Activated naive CD8-positive, alpha-beta T cell treated with anti-CD3 and anti-CD28 coated beads for 36 hours (primary cell): ENCODE measurements around the gene CC2D1A. TPM values are rescaled to one million over a fixed set of nuclear protein-coding genes. Genes with fewer than 3 reads are reported as not detected.
"Not testable (repeated sequence)": the region's sequence is repeated elsewhere in the genome, so short reads cannot be mapped to it uniquely, and the experiment has no call there.

Experiments used
- DNase-seq: peaks from one replicate; pipeline ENCODE4 v3.0.0; 2021
- H3K27ac Mint-ChIP-seq: one replicate; pipeline ENCODE4 v1.8.0; 2022; ENCODE audit warnings: mild to moderate bottlenecking, moderate library complexity, mixed read lengths
- H3K27me3 Mint-ChIP-seq: one replicate; pipeline ENCODE4 v1.8.0; 2022; ENCODE audit warnings: mild to moderate bottlenecking, mixed read lengths
- H3K36me3 Mint-ChIP-seq: one replicate; pipeline ENCODE4 v1.8.0; 2021; ENCODE audit warnings: mild to moderate bottlenecking, mixed read lengths
- H3K4me1 Mint-ChIP-seq: one replicate; pipeline ENCODE4 v1.8.0; 2021; ENCODE audit warnings: mixed read lengths
- H3K4me3 Mint-ChIP-seq: one replicate; pipeline ENCODE4 v1.8.0; 2022; ENCODE audit warnings: mild to moderate bottlenecking, moderate library complexity, mixed read lengths
- H3K9me3 Mint-ChIP-seq: one replicate; pipeline ENCODE4 v1.8.0; 2022; ENCODE audit warnings: mixed read lengths
- total RNA-seq, 2 experiments: library from RNA; stranded (reverse); gene quantifications; one replicate each; pipeline ENCODE4 v1.2.3, GENCODE V29; 2021

The CC2D1A gene
- total RNA-seq, 2 experiments from 2014 or later: 24.4 to 25.0 TPM

GRCh38 chr19:13909430-13909829 lies 3.4 kb downstream of the CC2D1A start:
- H3K4me1 Mint-ChIP-seq: peaks cover 10% of the 10 kb centered on the region
- peaks cover 3% of the 10 kb centered on the region for H3K9me3 Mint-ChIP-seq
- H3K27ac Mint-ChIP-seq: no peak overlapping the region
- no peak overlapping the region for H3K4me3 Mint-ChIP-seq
- peaks cover 12% of the 10 kb centered on the region for H3K36me3 Mint-ChIP-seq
- DNase-seq: no peak
- H3K27me3 Mint-ChIP-seq: no peaks in the 10 kb centered on the region

- Mint-ChIP-seq H3K4me1 (no peaks in the 10 kb centered on the region), H3K27ac (no peak overlapping the region), H3K27me3 (no peaks in the 10 kb centered on the region), H3K9me3 (no peaks in the 10 kb centered on the region), H3K4me3 (no peak overlapping the region), H3K36me3 (peaks cover 10% of the 10 kb centered on the region)
- no peak for DNase-seq
Measured at GRCh38 chr19:13913352-13913751, 7.4 kb downstream of the CC2D1A start.

- H3K4me3 Mint-ChIP-seq: no peak overlapping the region
- no peaks in the 10 kb centered on the region for H3K4me1 Mint-ChIP-seq
- no peaks in the 10 kb centered on the region for H3K27me3 Mint-ChIP-seq
- DNase-seq: no peak
- no peaks in the 10 kb centered on the region for H3K9me3 Mint-ChIP-seq
- H3K27ac Mint-ChIP-seq: no peak overlapping the region
- peaks cover 9% of the 10 kb centered on the region for H3K36me3 Mint-ChIP-seq
Measured at GRCh38 chr19:13914777-13915176, 8.8 kb downstream of the CC2D1A start.

- H3K4me1 Mint-ChIP-seq: no peaks in the 10 kb centered on the region
- no peaks in the 10 kb centered on the region for H3K9me3 Mint-ChIP-seq
- peaks cover 28% of the 10 kb centered on the region for H3K36me3 Mint-ChIP-seq
- H3K27ac Mint-ChIP-seq: no peak overlapping the region
- H3K27me3 Mint-ChIP-seq: no peaks in the 10 kb centered on the region
- DNase-seq: no peak
- H3K4me3 Mint-ChIP-seq: no peak overlapping the region
Measured at GRCh38 chr19:13917888-13918406, 11.9 kb downstream of the CC2D1A start.

- no peak for DNase-seq
- no peaks in the 10 kb centered on the region for H3K9me3 Mint-ChIP-seq
- no peaks in the 10 kb centered on the region for H3K4me1 Mint-ChIP-seq
- H3K36me3 Mint-ChIP-seq: peaks cover 32% of the 10 kb centered on the region
- H3K4me3 Mint-ChIP-seq: no peak overlapping the region
- no peak overlapping the region for H3K27ac Mint-ChIP-seq
- H3K27me3 Mint-ChIP-seq: no peaks in the 10 kb centered on the region
Measured at GRCh38 chr19:13918726-13919411, 12.9 kb downstream of the CC2D1A start.

GRCh38 chr19:13920524-13920923 lies 14.5 kb downstream of the CC2D1A start:
- H3K4me1 Mint-ChIP-seq: no peaks in the 10 kb centered on the region
- no peaks in the 10 kb centered on the region for H3K9me3 Mint-ChIP-seq
- no peaks in the 10 kb centered on the region for H3K27me3 Mint-ChIP-seq
- no peak overlapping the region for H3K27ac Mint-ChIP-seq
- no peak overlapping the region for H3K4me3 Mint-ChIP-seq
- no peak for DNase-seq
- H3K36me3 Mint-ChIP-seq: peaks cover 36% of the 10 kb centered on the region

GRCh38 chr19:13920940-13921747 lies 15.1 kb downstream of the CC2D1A start:
- no peaks in the 10 kb centered on the region for H3K27me3 Mint-ChIP-seq
- no peaks in the 10 kb centered on the region for H3K9me3 Mint-ChIP-seq
- H3K4me1 Mint-ChIP-seq: no peaks in the 10 kb centered on the region
- no peak overlapping the region for H3K4me3 Mint-ChIP-seq
- peak overlapping the region; percentile 19 for H3K27ac Mint-ChIP-seq
- peaks cover 36% of the 10 kb centered on the region for H3K36me3 Mint-ChIP-seq
- peak; percentile 37 for DNase-seq

- DNase-seq, H3K27me3 Mint-ChIP-seq, H3K4me1 Mint-ChIP-seq, H3K9me3 Mint-ChIP-seq, H3K4me3 Mint-ChIP-seq, H3K27ac Mint-ChIP-seq: not testable (repeated sequence)
- H3K36me3 Mint-ChIP-seq: peaks cover 41% of the 10 kb centered on the region
Measured at GRCh38 chr19:13922118-13922517, 16.1 kb downstream of the CC2D1A start.

GRCh38 chr19:13923194-13923987 lies 17.4 kb downstream of the CC2D1A start:
- Mint-ChIP-seq H3K36me3 (peaks cover 45% of the 10 kb centered on the region), H3K4me1 (no peaks in the 10 kb centered on the region), H3K27ac (no peak overlapping the region), H3K27me3 (no peaks in the 10 kb centered on the region), H3K9me3 (no peaks in the 10 kb centered on the region), H3K4me3 (no peak overlapping the region)
- DNase-seq: no peak

- DNase-seq: no peak
- Mint-ChIP-seq H3K36me3 (peaks cover 35% of the 10 kb centered on the region), H3K9me3 (no peaks in the 10 kb centered on the region), H3K4me1 (no peaks in the 10 kb centered on the region), H3K27ac (no peak overlapping the region), H3K27me3 (no peaks in the 10 kb centered on the region), H3K4me3 (no peak overlapping the region)
Measured at GRCh38 chr19:13926010-13926409, 20.0 kb downstream of the CC2D1A start.

- Mint-ChIP-seq H3K36me3 (peaks cover 28% of the 10 kb centered on the region), H3K27ac (no peak overlapping the region)
Measured at GRCh38 chr19:13926715-13927114, 20.7 kb downstream of the CC2D1A start.

GRCh38 chr19:13929340-13929739 lies 23.3 kb downstream of the CC2D1A start:
- Mint-ChIP-seq H3K27me3 (peaks cover 4% of the 10 kb centered on the region), H3K36me3 (peaks cover 16% of the 10 kb centered on the region), H3K9me3 (no peaks in the 10 kb centered on the region), H3K27ac (no peak overlapping the region), H3K4me3 (no peak overlapping the region), H3K4me1 (no peaks in the 10 kb centered on the region)
- no peak for DNase-seq

More at GRCh38 chr19:13926715-13927114, 20.7 kb downstream of the CC2D1A start:
- H3K9me3 Mint-ChIP-seq: no peaks in the 10 kb centered on the region
- no peaks in the 10 kb centered on the region for H3K4me1 Mint-ChIP-seq
- DNase-seq: no peak
- no peak overlapping the region for H3K4me3 Mint-ChIP-seq
- H3K27me3 Mint-ChIP-seq: no peaks in the 10 kb centered on the region

- Mint-ChIP-seq H3K4me3 (no peak overlapping the region), H3K36me3 (peaks cover 13% of the 10 kb centered on the region), H3K27ac (no peak overlapping the region), H3K4me1 (no peaks in the 10 kb centered on the region), H3K9me3 (no peaks in the 10 kb centered on the region), H3K27me3 (peaks cover 4% of the 10 kb centered on the region)
- no peak for DNase-seq
Measured at GRCh38 chr19:13929956-13930355, 24.0 kb downstream of the CC2D1A start.

- peaks cover 4% of the 10 kb centered on the region for H3K27me3 Mint-ChIP-seq
- H3K36me3 Mint-ChIP-seq: peaks cover 12% of the 10 kb centered on the region
- H3K4me1 Mint-ChIP-seq: no peaks in the 10 kb centered on the region
- DNase-seq: no peak
- no peak overlapping the region for H3K27ac Mint-ChIP-seq
- no peaks in the 10 kb centered on the region for H3K9me3 Mint-ChIP-seq
- no peak overlapping the region for H3K4me3 Mint-ChIP-seq
Measured at GRCh38 chr19:13930402-13930801, 24.4 kb downstream of the CC2D1A start.
